ENCODE data around the gene EPHB1.

The EPHB1 gene

GRCh38 chr3:134992586-134992985, 197.5 kb downstream of the EPHB1 start:
- no peak overlapping the region for H3K4me2 ChIP-seq (ENCODE audit: low read length)
- no peaks in the 10 kb centered on the region for H3K79me2 ChIP-seq (ENCODE audit: insufficient read depth, low read length)

GRCh38 chr3:134993011-134993410, 198.0 kb downstream of the EPHB1 start:
- no peaks in the 10 kb centered on the region for H3K4me1 ChIP-seq (ENCODE audit: insufficient read depth, low read length, severe bottlenecking)
- H3K9ac ChIP-seq (ENCODE audit: low read length): no peak overlapping the region
- no peak overlapping the region for H3K4me3 ChIP-seq (ENCODE audit: low read depth, low read length, poor library complexity, severe bottlenecking)
- TF ChIP-seq EZH2 (IDR thresholded peaks at IDR 0.05; ENCODE audit: borderline replicate concordance, low read length) (no peak), CTCF (IDR thresholded peaks at IDR 0.05; ENCODE audit: low read length) (no peak)
- H3F3A ChIP-seq (ENCODE audit: insufficient read depth, low read length): no peaks in the 10 kb centered on the region
- H3K9me3 ChIP-seq (ENCODE audit: low read length): no peaks in the 10 kb centered on the region
- H3K27ac ChIP-seq (ENCODE audit: low read depth, low read length, poor library complexity, severe bottlenecking): no peak overlapping the region
- H3K27me3 ChIP-seq (ENCODE audit: insufficient read depth, low read length): no peaks in the 10 kb centered on the region
- no peak overlapping the region for H3K4me2 ChIP-seq (ENCODE audit: low read length)
- no peaks in the 10 kb centered on the region for H3K79me2 ChIP-seq (ENCODE audit: insufficient read depth, low read length)
- H3K36me3 ChIP-seq (ENCODE audit: insufficient read depth, low read length): no peaks in the 10 kb centered on the region
- H3K9me2 ChIP-seq (ENCODE audit: low read depth, low read length): no peaks in the 10 kb centered on the region
- no peaks in the 10 kb centered on the region for H4K20me1 ChIP-seq (ENCODE audit: insufficient read depth, low read length)
- H2AFZ ChIP-seq (ENCODE audit: low read length): no peak overlapping the region

More at GRCh38 chr3:134992586-134992985, 197.5 kb downstream of the EPHB1 start:
- Histone ChIP-seq H3K4me1 (ENCODE audit: insufficient read depth, low read length, severe bottlenecking) (no peaks in the 10 kb centered on the region), H3K4me3 (ENCODE audit: low read depth, low read length, poor library complexity, severe bottlenecking) (no peak overlapping the region), H2AFZ (ENCODE audit: low read length) (no peak overlapping the region), H3K9ac (ENCODE audit: low read length) (no peak overlapping the region), H3K9me2 (ENCODE audit: low read depth, low read length) (no peaks in the 10 kb centered on the region), H4K20me1 (ENCODE audit: insufficient read depth, low read length) (no peaks in the 10 kb centered on the region), H3K36me3 (ENCODE audit: insufficient read depth, low read length) (no peaks in the 10 kb centered on the region), H3K9me3 (ENCODE audit: low read length) (no peaks in the 10 kb centered on the region), H3K27ac (ENCODE audit: low read depth, low read length, poor library complexity, severe bottlenecking) (no peak overlapping the region), H3F3A (ENCODE audit: insufficient read depth, low read length) (no peaks in the 10 kb centered on the region), H3K27me3 (ENCODE audit: insufficient read depth, low read length) (no peaks in the 10 kb centered on the region)
- TF ChIP-seq EZH2 (IDR thresholded peaks at IDR 0.05; ENCODE audit: borderline replicate concordance, low read length) (no peak), CTCF (IDR thresholded peaks at IDR 0.05; ENCODE audit: low read length) (no peak)

- Histone ChIP-seq H3K9me2 (ENCODE audit: low read depth, low read length) (no peaks in the 10 kb centered on the region), H3K27me3 (ENCODE audit: insufficient read depth, low read length) (no peaks in the 10 kb centered on the region), H2AFZ (ENCODE audit: low read length) (no peak overlapping the region), H3K4me1 (ENCODE audit: insufficient read depth, low read length, severe bottlenecking) (no peaks in the 10 kb centered on the region), H3F3A (ENCODE audit: insufficient read depth, low read length) (no peaks in the 10 kb centered on the region), H3K36me3 (ENCODE audit: insufficient read depth, low read length) (no peaks in the 10 kb centered on the region), H3K4me2 (ENCODE audit: low read length) (no peak overlapping the region), H3K27ac (ENCODE audit: low read depth, low read length, poor library complexity, severe bottlenecking) (no peak overlapping the region), H3K4me3 (ENCODE audit: low read depth, low read length, poor library complexity, severe bottlenecking) (no peak overlapping the region), H3K79me2 (ENCODE audit: insufficient read depth, low read length) (no peaks in the 10 kb centered on the region), H3K9ac (ENCODE audit: low read length) (no peak overlapping the region), H4K20me1 (ENCODE audit: insufficient read depth, low read length) (no peaks in the 10 kb centered on the region), H3K9me3 (ENCODE audit: low read length) (no peaks in the 10 kb centered on the region)
- TF ChIP-seq EZH2 (IDR thresholded peaks at IDR 0.05; ENCODE audit: borderline replicate concordance, low read length) (no peak), CTCF (IDR thresholded peaks at IDR 0.05; ENCODE audit: low read length) (no peak)
Observed at GRCh38 chr3:134998158-134998557, 203.1 kb downstream of the EPHB1 start.
